Naive thymus-derived CD4-positive, alpha-beta T cell (primary cell): ENCODE measurements around the gene HBM. TPM values are rescaled to one million over a fixed set of nuclear protein-coding genes. Genes with fewer than 3 reads are reported as not detected.
A peak's percentile ranks its signal among the peaks of the same experiment; 100 is the strongest.

Experiments
- ATAC-seq: fragments of 150-1000 bp; cut with Tn5 transposase; 2 replicates; pipeline ENCODE4 v1.10.0; 2021; ENCODE audit warnings: mild to moderate bottlenecking, moderate library complexity
- CTCF ChIA-PET: fragments of 350-600 bp; sonication (Branson Sonifier 250); formaldehyde crosslinking; loops from one replicate; lab custom pipeline; 2021; ENCODE audit warnings: antibody characterized with exemption; lab: Charles Lee
- POLR2A ChIA-PET: fragments of 350-600 bp; sonication (Branson Sonifier 250); formaldehyde crosslinking; loops from one replicate; lab custom pipeline; 2021; ENCODE audit warnings: antibody characterized with exemption, inconsistent platforms; lab: Charles Lee
- DNase-seq, 9 donors: peaks; one replicate each; pipeline versions ENCODE4 v3.0.0 to v3.0.0-alpha.2; 2020 to 2022; ENCODE audit warnings: mixed read lengths in 1 of 9
- H3K27ac ChIP-seq: one replicate; pipeline ENCODE4 v1.7.0; 2013; ENCODE audit warnings: mild to moderate bottlenecking, low read depth, low read length, moderate library complexity
- H3K27me3 ChIP-seq, 2 donors: one replicate each; pipeline ENCODE4 v1.7.0; 2013; ENCODE audit warnings: low read length in 2 of 2, mild to moderate bottlenecking in 2 of 2, moderate library complexity in 2 of 2; ENCODE audit not compliant: control insufficient read depth in 2 of 2, insufficient read depth in 2 of 2
- H3K36me3 ChIP-seq, 3 experiments: 1 replicate in 2 of 3; 2 replicates in 1 of 3; pipeline ENCODE4 v1.7.0; 2013; ENCODE audit warnings: low read length in 3 of 3, mild to moderate bottlenecking in 3 of 3, moderate library complexity in 1 of 3; ENCODE audit not compliant: insufficient read depth in 3 of 3, control insufficient read depth in 2 of 3
- H3K4me1 ChIP-seq, 2 donors: one replicate each; pipeline ENCODE4 v1.7.0; 2013; ENCODE audit warnings: low read length in 2 of 2, mild to moderate bottlenecking in 2 of 2, moderate library complexity in 1 of 2; ENCODE audit not compliant: control insufficient read depth in 2 of 2, insufficient read depth in 2 of 2
- H3K4me3 ChIP-seq: 2 replicates; pipeline ENCODE4 v1.7.0; 2013; ENCODE audit warnings: mild to moderate bottlenecking, low read length
- H3K9me3 ChIP-seq, 3 experiments: 1 replicate in 2 of 3; 2 replicates in 1 of 3; pipeline ENCODE4 v1.7.0; 2013; ENCODE audit warnings: low read length in 3 of 3; ENCODE audit not compliant: control insufficient read depth in 2 of 3
- H3K27ac Mint-ChIP-seq, 9 donors: one replicate each; pipeline ENCODE4 v1.8.0; 2020 to 2022; ENCODE audit warnings: mixed read lengths in 9 of 9, mild to moderate bottlenecking in 8 of 9, moderate library complexity in 5 of 9, inconsistent platforms in 2 of 9
- H3K27me3 Mint-ChIP-seq, 5 donors: one replicate each; pipeline ENCODE4 v1.8.0; 2021 to 2022; ENCODE audit warnings: mixed read lengths in 5 of 5, mild to moderate bottlenecking in 1 of 5
- H3K36me3 Mint-ChIP-seq, 5 donors: one replicate each; pipeline ENCODE4 v1.8.0; 2020 to 2022; ENCODE audit warnings: mixed read lengths in 5 of 5, mild to moderate bottlenecking in 3 of 5, inconsistent platforms in 1 of 5
- H3K4me1 Mint-ChIP-seq, 7 donors: one replicate each; pipeline ENCODE4 v1.8.0; 2020 to 2022; ENCODE audit warnings: mixed read lengths in 7 of 7, mild to moderate bottlenecking in 3 of 7, inconsistent platforms in 1 of 7
- H3K4me3 Mint-ChIP-seq, 10 donors: one replicate each; pipeline ENCODE4 v1.8.0; 2020 to 2022; ENCODE audit warnings: mild to moderate bottlenecking in 10 of 10, mixed read lengths in 10 of 10, moderate library complexity in 6 of 10, inconsistent platforms in 2 of 10
- H3K9me3 Mint-ChIP-seq, 11 donors: one replicate each; pipeline ENCODE4 v1.8.0; 2020 to 2022; ENCODE audit warnings: mixed read lengths in 11 of 11, mild to moderate bottlenecking in 4 of 11, inconsistent platforms in 1 of 11, moderate library complexity in 1 of 11
- intact Hi-C, 2 donors: fragments of 100-400 bp; cut with micrococcal nuclease; formaldehyde crosslinking; loops; one replicate each; pipeline ENCODE4 v1.15.1; 2023
- polyA plus RNA-seq, 2 donors: library from polyadenylated mRNA; unstranded; fragments of 300-500 nt; fragmentation: Illumina TruSeq; gene quantifications; one replicate each; pipeline ENCODE4 v1.2.3, GENCODE V29; 2021
- total RNA-seq, 6 experiments: library from RNA in 5 of 6; stranded (reverse) in 5 of 6; gene quantifications; 1 replicate in 5 of 6; 2 replicates in 1 of 6; pipeline ENCODE4 v1.2.3 and lab custom pipeline; 2021 to 2026

HBM gene
- total and polyA plus RNA-seq, 7 experiments from 2014 or later = not detected

- Mint-ChIP-seq H3K4me1 (peaks cover 4 to 11% (median 8%) of the 10 kb centered on the region in 7 donors), H3K4me3 (no peak overlapping the region), H3K36me3 (peaks cover 0 to 17% (median 8%) of the 10 kb centered on the region in 5 donors), H3K9me3 (peaks cover 0 to 1% (median 0%) of the 10 kb centered on the region in 11 donors), H3K27me3 (peaks cover 0 to 2% (median 0%) of the 10 kb centered on the region in 5 donors), H3K27ac (no peak overlapping the region)
- no peak for DNase-seq
- Histone ChIP-seq H3K4me3 (no peak overlapping the region), H3K4me1 (peaks cover 3 to 11% of the 10 kb centered on the region in 2 donors), H3K36me3 (peaks cover 0 to 34% (median 9%) of the 10 kb centered on the region in 3 experiments), H3K27me3 (no peaks in the 10 kb centered on the region), H3K9me3 (no peaks in the 10 kb centered on the region), H3K27ac (no peak overlapping the region)
- no peak for ATAC-seq
- intact Hi-C loops = no loop called here
- CTCF ChIA-PET = no interaction called here
- POLR2A ChIA-PET = no interaction called here
These were observed 19.9 kb downstream of the HBM start for GRCh38 chr16:185691-186090.

DNA sequence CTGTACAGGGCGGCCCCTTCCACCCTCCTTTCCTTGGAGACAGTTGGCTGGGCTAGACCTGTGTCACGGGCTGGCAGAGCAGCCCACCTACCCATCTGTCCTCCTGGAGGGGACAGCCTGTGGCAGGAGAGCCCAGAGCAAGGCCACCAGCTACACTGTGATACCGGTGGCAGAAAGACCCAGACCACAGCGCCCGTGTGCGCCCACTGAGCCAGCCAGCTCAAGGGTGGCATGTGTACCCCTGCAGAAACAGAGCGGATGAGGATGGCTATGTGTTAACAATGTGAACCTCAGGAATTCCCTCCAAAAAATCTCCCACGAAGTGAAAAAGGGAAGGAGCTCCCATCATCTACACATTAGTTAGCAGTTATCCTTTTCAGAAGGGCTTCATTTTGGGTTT is 21.6 kb downstream of the HBM start:
- intact Hi-C loops = no loop called here
- no peak for ATAC-seq
- Mint-ChIP-seq H3K36me3 (peaks cover 0 to 28% (median 16%) of the 10 kb centered on the region in 5 donors), H3K4me1 (peaks cover 4 to 15% (median 8%) of the 10 kb centered on the region in 7 donors), H3K27me3 (no peaks in the 10 kb centered on the region), H3K27ac (no peak overlapping the region), H3K9me3 (peaks cover 0 to 1% (median 0%) of the 10 kb centered on the region in 11 donors), H3K4me3 (no peak overlapping the region)
- Histone ChIP-seq H3K9me3 (no peaks in the 10 kb centered on the region), H3K27ac (no peak overlapping the region), H3K4me3 (no peak overlapping the region), H3K27me3 (no peaks in the 10 kb centered on the region), H3K36me3 (peaks cover 0 to 50% (median 15%) of the 10 kb centered on the region in 3 experiments), H3K4me1 (peaks cover 0 to 6% of the 10 kb centered on the region in 2 donors)
- CTCF ChIA-PET = no interaction called here
- POLR2A ChIA-PET = no interaction called here
- no peak for DNase-seq

DNA sequence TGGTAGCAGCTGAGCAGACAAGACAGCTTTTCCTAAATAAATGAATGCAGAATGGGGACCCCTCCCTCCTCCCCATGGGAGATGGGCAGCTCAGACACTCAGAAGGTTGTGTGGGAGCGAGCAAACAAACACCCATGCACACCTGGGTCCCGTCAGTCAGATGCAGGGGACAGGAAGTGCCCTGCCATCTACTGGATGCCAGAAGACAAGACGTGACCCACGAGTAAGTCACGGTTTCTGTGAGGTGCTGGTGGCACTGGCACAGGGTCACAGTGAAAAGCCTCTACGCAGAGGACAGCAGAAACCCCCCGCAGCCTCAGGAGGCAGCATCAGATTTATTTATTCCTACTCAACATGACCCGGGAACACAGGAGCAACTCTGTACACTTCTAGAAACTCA is 22.9 kb downstream of the HBM start:
- POLR2A ChIA-PET = interaction anchor here (0.8 kb wide), 1 partner anchor 18 kb away, joined by 3 read pairs; no protein-coding TSS in a partner anchor
- H3K9me3 ChIP-seq = no peaks in the 10 kb centered on the region
- no peaks in the 10 kb centered on the region for H3K27me3 Mint-ChIP-seq

GRCh38 chr16:189604-190186 is 23.9 kb downstream of the HBM start:
- ChIA-PET POLR2A (no interaction called here), CTCF (no interaction called here)
- ATAC-seq (no peak), DNase-seq (no peak)
- peaks cover 0 to 6% of the 10 kb centered on the region in 2 donors for H3K4me1 ChIP-seq
- H3K9me3 Mint-ChIP-seq = no peaks in the 10 kb centered on the region
- H3K36me3 ChIP-seq = peaks cover 0 to 74% (median 20%) of the 10 kb centered on the region in 3 experiments
- no peak overlapping the region for H3K27ac ChIP-seq
- no peaks in the 10 kb centered on the region for H3K27me3 ChIP-seq
- peak overlapping the region in 4 of 9 donors; percentile 43 to 80 (median 64) for H3K27ac Mint-ChIP-seq
- H3K27me3 Mint-ChIP-seq = no peaks in the 10 kb centered on the region
- peaks cover 4 to 35% (median 18%) of the 10 kb centered on the region in 5 donors for H3K36me3 Mint-ChIP-seq
- intact Hi-C loops = no loop called here
- H3K4me1 Mint-ChIP-seq = peaks cover 4 to 15% (median 8%) of the 10 kb centered on the region in 7 donors
- H3K9me3 ChIP-seq = no peaks in the 10 kb centered on the region
- H3K4me3 ChIP-seq = no peak overlapping the region
- no peak overlapping the region for H3K4me3 Mint-ChIP-seq

More for the DNA sequence above, 22.9 kb downstream of the HBM start:
- Histone ChIP-seq H3K4me1 (peaks cover 0 to 6% of the 10 kb centered on the region in 2 donors), H3K27ac (no peak overlapping the region), H3K27me3 (no peaks in the 10 kb centered on the region), H3K36me3 (peaks cover 0 to 64% (median 15%) of the 10 kb centered on the region in 3 experiments), H3K4me3 (no peak overlapping the region)
- intact Hi-C loops = no loop called here
- peaks cover 4 to 32% (median 18%) of the 10 kb centered on the region in 5 donors for H3K36me3 Mint-ChIP-seq
- CTCF ChIA-PET = interaction anchor here (0.7 to 1.0 kb wide), 3 partner anchors 33 to 123 kb away, joined by 3 to 4 read pairs (median 3); no protein-coding TSS in a partner anchor
- no peaks in the 10 kb centered on the region for H3K9me3 Mint-ChIP-seq
- H3K4me3 Mint-ChIP-seq = no peak overlapping the region
- DNase-seq (peak in 6 of 9 donors; percentile 21 to 52 (median 30)), ATAC-seq (peak; percentile 80)
- H3K27ac Mint-ChIP-seq = peak overlapping the region in 8 of 9 donors; percentile 4 to 80 (median 66)
- H3K4me1 Mint-ChIP-seq = peaks cover 4 to 15% (median 8%) of the 10 kb centered on the region in 7 donors

- H3K9me3 ChIP-seq = no peaks in the 10 kb centered on the region
- Mint-ChIP-seq H3K27ac (peak overlapping the region in 4 of 9 donors; percentile 32 to 85 (median 60)), H3K4me3 (no peak overlapping the region), H3K4me1 (peaks cover 4 to 15% (median 8%) of the 10 kb centered on the region in 7 donors), H3K27me3 (no peaks in the 10 kb centered on the region), H3K9me3 (no peaks in the 10 kb centered on the region), H3K36me3 (peaks cover 4 to 39% (median 15%) of the 10 kb centered on the region in 5 donors)
- no peak overlapping the region for H3K27ac ChIP-seq
- ChIA-PET POLR2A (no interaction called here), CTCF (no interaction called here)
- DNase-seq (no peak), ATAC-seq (no peak)
- intact Hi-C loops = no loop called here
- H3K4me1 ChIP-seq = peaks cover 0 to 6% of the 10 kb centered on the region in 2 donors
- H3K27me3 ChIP-seq = no peaks in the 10 kb centered on the region
- H3K4me3 ChIP-seq = no peak overlapping the region
- peaks cover 0 to 90% (median 27%) of the 10 kb centered on the region in 3 experiments for H3K36me3 ChIP-seq
These were observed 26.1 kb downstream of the HBM start for GRCh38 chr16:191831-192230.

- CTCF ChIA-PET = no interaction called here
- ATAC-seq (no peak), DNase-seq (no peak)
- H3K36me3 Mint-ChIP-seq = peaks cover 4 to 39% (median 15%) of the 10 kb centered on the region in 5 donors
- Histone ChIP-seq H3K4me3 (no peak overlapping the region), H3K27ac (no peak overlapping the region), H3K4me1 (peaks cover 0 to 6% of the 10 kb centered on the region in 2 donors), H3K36me3 (peaks cover 3 to 91% (median 30%) of the 10 kb centered on the region in 3 experiments), H3K27me3 (no peaks in the 10 kb centered on the region), H3K9me3 (no peaks in the 10 kb centered on the region)
- H3K4me1 Mint-ChIP-seq = peaks cover 4 to 15% (median 8%) of the 10 kb centered on the region in 7 donors
- H3K9me3 Mint-ChIP-seq = no peaks in the 10 kb centered on the region
- no peak overlapping the region for H3K4me3 Mint-ChIP-seq
- no peaks in the 10 kb centered on the region for H3K27me3 Mint-ChIP-seq
- peak overlapping the region in 1 of 9 donors; percentile 45 for H3K27ac Mint-ChIP-seq
- POLR2A ChIA-PET = no interaction called here
- intact Hi-C loops = no loop called here
These were observed 26.9 kb downstream of the HBM start for GRCh38 chr16:192686-193085.
